HG02642 (cell line): ENCODE measurements around the gene NFIL3.
A peak's percentile ranks its signal among the peaks of the same experiment; 100 is the strongest.

ENCODE experiments used
- ATAC-seq: cut with Tn5 transposase; IDR thresholded peaks from one replicate; pipeline ENCODE4 v1.9.1; 2021; ENCODE audit warnings: mild to moderate bottlenecking; ENCODE audit not compliant: unreplicated experiment, poor library complexity

Gene NFIL3

DNA sequence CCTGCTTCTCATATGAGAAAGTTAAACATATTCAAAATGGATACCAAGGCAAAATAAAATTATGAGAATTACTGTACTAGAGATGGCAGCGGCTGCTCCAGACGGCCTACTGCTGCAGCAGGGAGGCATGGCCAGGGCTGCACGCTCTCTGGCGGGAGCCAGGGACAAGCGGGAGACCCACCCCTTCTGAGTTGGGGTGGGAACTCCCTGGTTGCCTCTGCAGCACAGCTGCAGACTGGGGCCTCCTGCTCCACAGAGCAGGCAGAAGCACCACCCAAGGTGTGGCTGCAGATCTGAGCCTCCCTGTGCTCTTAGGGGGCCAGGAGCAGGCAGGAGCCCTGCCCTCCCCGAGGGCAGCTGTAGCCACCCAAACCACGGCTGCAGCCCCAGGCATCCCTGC is 59.6 kb downstream of the NFIL3 start:
- ATAC-seq: no peak

DNA sequence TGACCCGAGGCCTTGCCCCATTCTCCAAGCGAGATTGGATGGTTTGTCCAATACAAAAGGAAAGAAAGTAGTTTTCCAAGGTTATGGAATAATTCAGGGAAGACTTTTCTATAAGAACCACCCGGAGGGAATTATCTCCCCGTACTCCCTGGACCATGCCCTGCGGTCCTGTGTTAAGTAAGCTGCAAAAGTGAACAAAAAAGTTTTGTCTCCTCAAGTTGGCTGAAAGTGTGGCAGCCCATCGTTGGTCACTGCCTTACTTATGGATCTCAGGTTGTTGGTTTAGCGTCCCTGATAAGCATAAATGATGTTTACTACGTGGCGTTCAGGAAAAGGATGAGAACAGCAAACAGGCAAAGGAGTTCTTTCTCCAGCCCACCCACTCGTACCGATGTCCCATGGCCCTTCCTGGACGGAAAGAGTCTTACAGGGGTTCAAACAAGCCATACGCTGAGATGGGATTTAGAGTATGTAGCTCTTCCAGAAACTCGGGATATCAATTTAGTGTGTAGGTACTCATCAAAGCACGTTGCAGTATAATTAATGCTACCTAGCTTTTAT is 61.5 kb downstream of the NFIL3 start:
- ATAC-seq: peak; percentile 9

DNA sequence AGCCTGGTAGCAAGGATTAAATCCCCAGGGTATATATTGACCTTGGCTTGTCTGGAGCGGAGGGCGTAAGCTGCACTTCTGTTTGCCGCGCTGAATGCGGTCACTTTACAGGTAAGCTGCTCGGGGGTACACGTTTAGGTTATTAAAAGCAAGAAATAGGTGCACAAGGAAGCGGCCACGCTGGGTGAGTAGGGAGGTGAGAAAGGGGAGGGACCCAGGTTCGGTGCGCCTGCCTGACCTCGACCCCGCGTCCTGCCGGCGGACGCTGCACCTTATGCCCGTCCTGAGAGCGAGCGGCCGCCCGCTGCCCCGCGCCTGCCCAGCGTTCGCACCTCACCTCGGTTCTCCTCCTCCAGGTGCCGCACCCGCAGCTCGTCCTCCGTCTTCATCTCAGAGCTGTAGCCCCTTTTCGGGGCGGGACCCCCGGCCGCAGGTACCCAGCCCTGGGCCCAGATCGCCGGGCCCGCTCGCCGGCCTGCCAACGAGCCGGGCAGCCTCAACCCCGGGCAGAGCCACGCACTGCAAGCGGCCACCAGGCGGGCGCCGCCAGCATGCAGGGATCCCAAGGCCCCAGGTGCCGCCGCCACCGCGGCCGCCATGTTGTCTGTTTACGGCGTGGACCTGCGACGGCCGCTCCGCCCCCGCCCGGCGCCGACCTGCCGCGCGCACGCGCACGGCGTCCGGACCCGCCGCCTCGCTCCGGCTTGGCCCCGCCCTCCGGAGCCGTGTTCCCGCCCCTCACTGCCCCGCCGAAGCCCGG is 62.2 kb downstream of the NFIL3 start, which contains the start of gene AUH:
TSS of gene AUH (minus strand) at position 628 of the 760 bp plus-strand sequence. CDS start at position 599, 29 bp downstream.
- ATAC-seq: peak; percentile 92

DNA sequence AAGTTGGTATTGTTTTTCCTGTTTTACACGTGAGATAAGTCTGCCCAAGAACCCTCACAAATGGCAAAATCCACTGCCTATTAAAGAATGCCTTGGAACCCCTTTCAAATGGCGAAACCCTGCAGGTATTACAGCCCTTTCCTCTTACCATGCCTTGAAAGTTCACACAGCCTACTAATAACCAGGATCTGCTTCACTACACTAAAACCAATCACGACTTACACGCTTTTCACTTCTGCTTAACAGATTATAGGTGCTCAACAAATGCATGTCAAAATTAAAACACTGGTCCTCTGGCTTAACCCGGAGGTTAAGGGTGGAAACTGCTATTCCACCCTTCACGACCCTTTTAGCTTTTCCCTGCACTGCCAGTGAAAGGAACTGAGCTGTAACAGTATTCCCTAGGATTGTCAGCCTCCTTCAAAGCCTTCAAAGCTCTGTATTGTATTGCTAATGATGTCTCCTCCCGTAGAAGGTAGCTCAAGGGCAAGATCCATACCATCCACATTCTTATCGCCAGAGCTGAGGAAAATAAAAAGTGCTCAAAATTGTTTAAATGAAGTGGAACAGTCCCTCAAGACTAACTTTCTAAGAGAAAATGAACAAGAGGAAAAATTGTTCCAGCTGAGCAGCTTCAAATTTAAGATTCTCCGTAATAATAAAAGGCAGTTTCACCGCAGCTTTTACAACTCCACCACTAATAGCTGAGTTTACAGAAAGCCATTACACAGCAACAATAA is 62.9 kb downstream of the NFIL3 start:
- ATAC-seq: no peak

DNA sequence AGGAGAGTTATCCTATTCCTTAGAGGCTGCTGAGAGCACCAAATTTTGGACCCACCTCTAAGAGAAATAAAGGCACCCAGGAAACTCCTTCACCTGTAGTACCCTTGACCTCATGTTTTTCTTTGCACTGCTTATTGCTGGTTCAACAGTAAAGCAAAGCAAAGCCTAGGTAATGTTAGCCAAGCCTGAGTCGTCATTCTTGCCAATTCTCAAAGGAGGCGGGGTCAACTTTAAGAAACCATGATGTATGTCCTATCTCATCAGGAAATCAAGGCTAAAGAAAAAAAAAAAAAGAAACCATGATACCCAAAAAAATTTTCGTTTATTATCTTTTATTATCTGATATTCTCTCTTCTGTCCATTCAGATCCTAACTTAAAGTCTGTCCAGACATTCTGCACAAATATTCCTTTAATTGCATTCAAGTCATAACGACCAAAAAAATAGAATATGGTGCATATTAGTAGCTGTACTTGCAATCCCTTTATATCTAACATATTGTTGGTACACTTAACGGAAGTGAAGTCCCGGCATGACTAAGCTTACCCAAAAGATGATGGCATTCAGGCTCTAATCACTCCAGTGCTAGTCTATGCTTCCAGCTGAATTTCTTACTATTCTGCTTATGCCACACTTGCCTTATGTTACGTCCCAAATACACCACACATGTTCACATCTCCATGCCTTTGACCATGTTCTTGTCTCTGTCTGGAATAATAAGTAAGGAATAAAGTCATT is 63.7 kb downstream of the NFIL3 start:
- ATAC-seq: no peak

DNA sequence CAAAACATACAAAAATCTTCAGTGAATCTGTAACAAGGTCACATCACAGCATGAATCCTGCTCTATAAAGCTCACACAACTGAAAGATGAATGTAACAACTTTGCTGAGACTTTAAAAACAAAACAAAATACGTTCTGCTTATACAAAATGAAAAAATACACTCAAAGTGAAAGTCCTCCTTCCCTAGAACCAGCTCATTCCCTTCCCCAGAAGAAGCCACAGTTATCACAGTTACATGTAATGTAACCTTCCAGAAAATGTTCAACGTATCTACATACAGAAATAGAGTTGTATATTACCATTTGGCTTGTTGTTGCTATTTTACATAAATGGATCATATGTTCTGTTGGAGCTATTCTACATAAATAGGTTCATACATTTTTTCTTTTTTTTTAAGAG is 64.5 kb downstream of the NFIL3 start:
- ATAC-seq: no peak
